HepG2 (cell line): Measurements from ENCODE around the gene TAF1C. TPM values are rescaled to one million over a fixed set of nuclear protein-coding genes. Genes with fewer than 3 reads are reported as not detected.

Experiments
- JUN ChIP-seq: sonication (generic); formaldehyde crosslinking; IDR thresholded peaks from 2 replicates; pipeline ENCODE4 v1.4.0; 2020; ENCODE audit warnings: mild to moderate bottlenecking, missing genetic modification reagents
- KDM6A ChIP-seq: IDR thresholded peaks from 2 replicates; pipeline ENCODE4 v1.6.1; 2016; ENCODE audit warnings: low read depth
- KLF6 ChIP-seq: IDR thresholded peaks from 2 replicates; pipeline ENCODE4 v1.8.0; 2016; ENCODE audit warnings: missing biosample characterization, missing genetic modification reagents
- NCOA1 ChIP-seq: sonication (generic); formaldehyde crosslinking; IDR thresholded peaks from 2 replicates; pipeline ENCODE4 v1.9.0; 2021; ENCODE audit warnings: missing genetic modification reagents
- NFKB2 ChIP-seq: sonication (generic); formaldehyde crosslinking; IDR thresholded peaks from 2 replicates; pipeline ENCODE4 v1.4.0; 2020; ENCODE audit warnings: missing genetic modification reagents, borderline replicate concordance
- SIN3A ChIP-seq: IDR thresholded peaks from 2 replicates; pipeline ENCODE4 v1.6.1; 2011; ENCODE audit warnings: low read depth, mild to moderate bottlenecking, control low read depth, low read length, borderline replicate concordance
- ZBTB38 ChIP-seq: sonication (generic); formaldehyde crosslinking; IDR thresholded peaks from 2 replicates; pipeline ENCODE4 v1.5.1; 2020; ENCODE audit warnings: mild to moderate bottlenecking, missing genetic modification reagents
- ZFAT ChIP-seq: sonication (generic); formaldehyde crosslinking; conservative IDR thresholded peaks from 2 replicates; pipeline ENCODE4 v1.8.1; 2023; ENCODE audit warnings: missing genetic modification reagents, inconsistent platforms
- ZFP62 ChIP-seq: sonication (generic); formaldehyde crosslinking; IDR thresholded peaks from 2 replicates; pipeline ENCODE4 v1.4.0; 2020; ENCODE audit warnings: missing genetic modification reagents
- ZFYVE20 ChIP-seq: sonication (generic); formaldehyde crosslinking; IDR thresholded peaks from 2 replicates; pipeline ENCODE4 v1.8.0; 2023; ENCODE audit warnings: low read depth, mild to moderate bottlenecking, moderate library complexity, missing genetic modification reagents, borderline replicate concordance
- ZNF282 ChIP-seq: fragments of 450-650 bp; IDR thresholded peaks from 2 replicates; pipeline ENCODE4 v1.6.1; 2018; ENCODE audit not compliant: partially characterized antibody
- ZNF382 ChIP-seq: sonication (generic); formaldehyde crosslinking; IDR thresholded peaks from 2 replicates; pipeline ENCODE4 v1.5.0; 2020; ENCODE audit warnings: missing genetic modification reagents, mild to moderate bottlenecking, borderline replicate concordance
- ZNF468 ChIP-seq: sonication (generic); formaldehyde crosslinking; IDR thresholded peaks from 2 replicates; pipeline ENCODE4 v1.8.0; 2022; ENCODE audit warnings: mild to moderate bottlenecking, moderate library complexity, missing genetic modification reagents
- ZNF549 ChIP-seq: sonication (generic); formaldehyde crosslinking; IDR thresholded peaks from 2 replicates; pipeline ENCODE4 v1.5.0; 2020; ENCODE audit warnings: missing genetic modification reagents
- ZNF563 ChIP-seq: sonication (generic); formaldehyde crosslinking; IDR thresholded peaks from 2 replicates; pipeline ENCODE4 v1.8.0; 2022; ENCODE audit warnings: mild to moderate bottlenecking, moderate library complexity, missing genetic modification reagents
- polyA plus RNA-seq, 8 experiments: library from polyadenylated mRNA; depleted of rRNA in 3 of 8; stranded (reverse) in 7 of 8; unstranded in 1 of 8; fragments of >200 nt; fragmentation: Illumina TruSeq in 4 of 8; extraction: Trizol in 4 of 8; gene quantifications; 2 replicates each; pipeline versions ENCODE4 v1.2.1 to v1.2.3, GENCODE V29; 2011 to 2016; ENCODE audit warnings: low read depth in 4 of 8, missing spikeins in 1 of 8, mixed read lengths in 1 of 8; ENCODE audit not compliant: insufficient read depth in 1 of 8
- total RNA-seq, 5 experiments: library from RNA; depleted of rRNA; stranded (reverse); fragments of >200 nt; fragmentation: Illumina TruSeq; extraction: Trizol; gene quantifications; 2 replicates each; pipeline ENCODE4 v1.2.3, GENCODE V29; 2016; ENCODE audit warnings: low read depth in 1 of 5
- TF ChIP-seq, protein P1 (sequence below), 2 experiments: fragments of 450-650 bp in 1 of 2; sonication (generic) in 1 of 2; formaldehyde crosslinking in 1 of 2; IDR thresholded peaks; 2 replicates each; pipeline versions ENCODE4 v1.6.1 to v1.8.0; 2016 to 2022; ENCODE audit warnings: antibody characterized with exemption in 1 of 2, mild to moderate bottlenecking in 1 of 2, missing genetic modification reagents in 1 of 2
- TF ChIP-seq, protein P2 (sequence below): sonication (generic); formaldehyde crosslinking; IDR thresholded peaks from 2 replicates; pipeline ENCODE4 v1.8.0; 2022; ENCODE audit warnings: mild to moderate bottlenecking, missing genetic modification reagents, borderline replicate concordance
- TF ChIP-seq, protein P3 (sequence below): sonication (generic); formaldehyde crosslinking; IDR thresholded peaks from 2 replicates; pipeline ENCODE4 v1.9.0; 2021; ENCODE audit warnings: missing genetic modification reagents, mild to moderate bottlenecking, borderline replicate concordance

Gene TAF1C
- total and polyA plus RNA-seq, 2 of the 13 experiments (the other 11 are each of a cell fraction or from before 2014, with no cell fraction given) = 15.6 to 20.8 TPM

- TF ChIP-seq, protein P1, sequence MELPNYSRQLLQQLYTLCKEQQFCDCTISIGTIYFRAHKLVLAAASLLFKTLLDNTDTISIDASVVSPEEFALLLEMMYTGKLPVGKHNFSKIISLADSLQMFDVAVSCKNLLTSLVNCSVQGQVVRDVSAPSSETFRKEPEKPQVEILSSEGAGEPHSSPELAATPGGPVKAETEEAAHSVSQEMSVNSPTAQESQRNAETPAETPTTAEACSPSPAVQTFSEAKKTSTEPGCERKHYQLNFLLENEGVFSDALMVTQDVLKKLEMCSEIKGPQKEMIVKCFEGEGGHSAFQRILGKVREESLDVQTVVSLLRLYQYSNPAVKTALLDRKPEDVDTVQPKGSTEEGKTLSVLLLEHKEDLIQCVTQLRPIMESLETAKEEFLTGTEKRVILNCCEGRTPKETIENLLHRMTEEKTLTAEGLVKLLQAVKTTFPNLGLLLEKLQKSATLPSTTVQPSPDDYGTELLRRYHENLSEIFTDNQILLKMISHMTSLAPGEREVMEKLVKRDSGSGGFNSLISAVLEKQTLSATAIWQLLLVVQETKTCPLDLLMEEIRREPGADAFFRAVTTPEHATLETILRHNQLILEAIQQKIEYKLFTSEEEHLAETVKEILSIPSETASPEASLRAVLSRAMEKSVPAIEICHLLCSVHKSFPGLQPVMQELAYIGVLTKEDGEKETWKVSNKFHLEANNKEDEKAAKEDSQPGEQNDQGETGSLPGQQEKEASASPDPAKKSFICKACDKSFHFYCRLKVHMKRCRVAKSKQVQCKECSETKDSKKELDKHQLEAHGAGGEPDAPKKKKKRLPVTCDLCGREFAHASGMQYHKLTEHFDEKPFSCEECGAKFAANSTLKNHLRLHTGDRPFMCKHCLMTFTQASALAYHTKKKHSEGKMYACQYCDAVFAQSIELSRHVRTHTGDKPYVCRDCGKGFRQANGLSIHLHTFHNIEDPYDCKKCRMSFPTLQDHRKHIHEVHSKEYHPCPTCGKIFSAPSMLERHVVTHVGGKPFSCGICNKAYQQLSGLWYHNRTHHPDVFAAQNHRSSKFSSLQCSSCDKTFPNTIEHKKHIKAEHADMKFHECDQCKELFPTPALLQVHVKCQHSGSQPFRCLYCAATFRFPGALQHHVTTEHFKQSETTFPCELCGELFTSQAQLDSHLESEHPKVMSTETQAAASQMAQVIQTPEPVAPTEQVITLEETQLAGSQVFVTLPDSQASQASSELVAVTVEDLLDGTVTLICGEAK (IDR thresholded peaks at IDR 0.05) = peak; percentile 92
- TF ChIP-seq, protein P1 (CRISPR knock-in tag; IDR thresholded peaks at IDR 0.05) = no peak
- TF ChIP-seq ZFAT = 0 out of 2 replicates have a peak, but pooled peaks have one; percentile 59
- 0 out of 2 replicates have a peak, but pooled peaks have one; percentile 41 for TF ChIP-seq ZFYVE20 (CRISPR knock-in tag)
- TF ChIP-seq NFKB2 = peak; percentile 87
- TF ChIP-seq JUN (CRISPR knock-in tag) = no peak
- TF ChIP-seq KLF6 = peak; percentile 52; the same call in 1 of the 2 replicates
- no peak for TF ChIP-seq ZNF382 (CRISPR knock-in tag)
- TF ChIP-seq ZNF549 (CRISPR knock-in tag) = 0 out of 2 replicates have a peak, but pooled peaks have one; percentile 35
- no peak for TF ChIP-seq ZFP62
- peak; percentile 89 for TF ChIP-seq NCOA1
- TF ChIP-seq, protein P2, sequence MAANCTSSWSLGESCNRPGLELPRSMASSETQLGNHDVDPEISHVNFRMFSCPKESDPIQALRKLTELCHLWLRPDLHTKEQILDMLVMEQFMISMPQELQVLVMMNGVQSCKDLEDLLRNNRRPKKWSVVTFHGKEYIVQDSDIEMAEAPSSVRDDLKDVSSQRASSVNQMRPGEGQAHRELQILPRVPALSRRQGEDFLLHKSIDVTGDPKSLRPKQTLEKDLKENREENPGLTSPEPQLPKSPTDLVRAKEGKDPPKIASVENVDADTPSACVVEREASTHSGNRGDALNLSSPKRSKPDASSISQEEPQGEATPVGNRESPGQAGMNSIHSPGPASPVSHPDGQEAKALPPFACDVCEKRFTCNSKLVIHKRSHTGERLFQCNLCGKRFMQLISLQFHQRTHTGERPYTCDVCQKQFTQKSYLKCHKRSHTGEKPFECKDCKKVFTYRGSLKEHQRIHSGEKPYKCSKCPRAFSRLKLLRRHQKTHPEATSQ (CRISPR knock-in tag) = peak; percentile 95; the same call in 1 of the 2 replicates
- TF ChIP-seq, protein P3, sequence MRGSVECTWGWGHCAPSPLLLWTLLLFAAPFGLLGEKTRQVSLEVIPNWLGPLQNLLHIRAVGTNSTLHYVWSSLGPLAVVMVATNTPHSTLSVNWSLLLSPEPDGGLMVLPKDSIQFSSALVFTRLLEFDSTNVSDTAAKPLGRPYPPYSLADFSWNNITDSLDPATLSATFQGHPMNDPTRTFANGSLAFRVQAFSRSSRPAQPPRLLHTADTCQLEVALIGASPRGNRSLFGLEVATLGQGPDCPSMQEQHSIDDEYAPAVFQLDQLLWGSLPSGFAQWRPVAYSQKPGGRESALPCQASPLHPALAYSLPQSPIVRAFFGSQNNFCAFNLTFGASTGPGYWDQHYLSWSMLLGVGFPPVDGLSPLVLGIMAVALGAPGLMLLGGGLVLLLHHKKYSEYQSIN (CRISPR knock-in tag) = no peak
- no peak for TF ChIP-seq KDM6A (CRISPR knock-in tag)
- TF ChIP-seq ZNF282 = no peak
- peak; percentile 88 for TF ChIP-seq ZBTB38 (CRISPR knock-in tag)
- 0 out of 2 replicates have a peak, but pooled peaks have one; percentile 93 for TF ChIP-seq SIN3A
- no peak for TF ChIP-seq ZNF468 (CRISPR knock-in tag)
- peak; percentile 68; the same call in 1 of the 2 replicates for TF ChIP-seq ZNF563 (CRISPR knock-in tag)
Observed at GRCh38 chr16:84186685-84187437, at the start of gene TAF1C (continued).
